ENCODE results near the gene SEMA3D.

GRCh38 chr7:85038466-85038865 lies 148.4 kb downstream of the SEMA3D start:
- no peak for TF ChIP-seq SPI1 (IDR thresholded peaks at IDR 0.05; ENCODE audit: low read depth, low read length)
- no peak for TF ChIP-seq POLR2AphosphoS5 (IDR thresholded peaks at IDR 0.05; ENCODE audit: low read depth, low read length)
- no peak for TF ChIP-seq POLR2A (IDR thresholded peaks at IDR 0.05; ENCODE audit: low read depth, low read length)

Data from GM12891 (cell line).